NCI-H2029 (cell line): ENCODE measurements around the gene LHFPL6.
A peak's percentile ranks its signal among the peaks of the same experiment; 100 is the strongest.

ENCODE experiments used
- DNase-seq: peaks from one replicate; lab custom pipeline; 2025; lab: John Stamatoyannopoulos, UW

The LHFPL6 gene

DNA sequence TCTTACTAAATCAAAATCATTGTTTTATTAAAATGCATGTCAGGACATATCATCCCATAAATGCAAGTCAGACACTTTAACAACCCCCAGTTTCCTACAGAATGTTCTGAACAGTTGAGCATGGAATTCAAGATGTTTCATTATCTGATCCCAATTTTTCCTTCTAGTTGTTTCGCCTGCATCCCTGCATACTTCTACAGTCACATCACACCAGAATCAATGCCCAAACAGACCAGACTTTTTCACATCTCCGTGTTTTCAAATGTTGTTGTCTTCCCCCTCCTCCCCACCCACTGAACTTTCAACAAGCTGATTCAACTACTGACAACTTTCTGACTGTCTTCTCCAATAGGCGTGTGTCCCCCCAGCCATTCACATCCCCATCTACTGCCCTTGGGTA, 48.6 kb downstream of the LHFPL6 start:
- DNase-seq = no peak

DNA sequence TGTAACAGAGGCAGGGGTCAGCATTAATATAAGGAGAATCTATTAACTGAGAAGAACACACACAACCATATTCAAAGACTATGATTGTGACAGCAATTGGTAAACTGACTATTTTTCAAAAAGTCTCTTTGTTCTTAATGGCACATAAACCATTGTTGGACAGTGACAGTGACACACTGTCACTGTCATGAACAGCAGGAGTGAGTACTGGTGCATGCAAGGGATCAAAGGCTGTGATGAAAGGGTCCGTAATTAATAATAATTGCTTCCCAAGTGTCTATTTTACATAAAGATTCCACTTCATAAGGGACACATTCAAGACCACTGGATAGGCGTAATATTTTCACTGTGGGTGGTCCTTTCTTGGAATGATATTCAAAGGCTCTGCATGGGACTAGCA, 50.7 kb downstream of the LHFPL6 start:
- DNase-seq = no peak

DNA sequence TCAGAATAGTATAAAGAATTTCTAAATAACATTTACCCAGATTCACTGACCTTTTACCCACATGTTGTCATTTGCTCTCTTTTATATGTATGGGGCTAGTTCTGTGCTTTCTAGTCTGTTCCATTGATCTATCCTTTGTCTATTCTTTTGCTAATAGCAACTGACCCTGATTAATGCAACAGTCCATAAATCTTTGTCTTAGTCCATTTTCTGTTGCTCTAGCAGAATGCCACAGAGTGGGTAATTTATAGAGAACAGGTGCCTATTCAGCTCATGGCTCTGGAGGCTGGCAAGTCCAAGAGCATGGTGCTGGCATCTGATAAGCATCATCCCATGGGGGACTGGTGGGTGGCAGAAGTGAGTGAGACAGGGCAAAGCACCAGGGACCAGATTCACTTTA, 52.1 kb downstream of the LHFPL6 start:
- no peak for DNase-seq

DNA sequence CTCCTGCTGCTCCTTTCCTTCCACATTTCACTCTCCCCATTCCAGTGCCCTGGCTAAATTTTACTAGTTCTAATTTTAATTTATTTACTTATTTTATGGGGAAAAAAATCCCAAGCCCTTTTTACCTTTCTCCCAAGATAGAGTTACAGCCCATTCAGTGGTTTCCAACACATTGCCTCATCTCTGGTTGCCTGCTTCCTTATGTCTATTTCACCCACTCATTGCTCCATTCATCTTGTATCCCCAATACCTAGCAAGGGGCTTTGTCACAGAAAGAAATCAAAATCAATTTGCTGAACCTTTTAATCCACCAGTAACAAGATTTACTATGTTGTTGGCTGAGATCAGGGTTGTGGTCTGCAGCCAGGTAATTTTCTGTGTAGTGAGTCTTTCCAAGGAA, 55.9 kb downstream of the LHFPL6 start:
- DNase-seq = no peak

DNA sequence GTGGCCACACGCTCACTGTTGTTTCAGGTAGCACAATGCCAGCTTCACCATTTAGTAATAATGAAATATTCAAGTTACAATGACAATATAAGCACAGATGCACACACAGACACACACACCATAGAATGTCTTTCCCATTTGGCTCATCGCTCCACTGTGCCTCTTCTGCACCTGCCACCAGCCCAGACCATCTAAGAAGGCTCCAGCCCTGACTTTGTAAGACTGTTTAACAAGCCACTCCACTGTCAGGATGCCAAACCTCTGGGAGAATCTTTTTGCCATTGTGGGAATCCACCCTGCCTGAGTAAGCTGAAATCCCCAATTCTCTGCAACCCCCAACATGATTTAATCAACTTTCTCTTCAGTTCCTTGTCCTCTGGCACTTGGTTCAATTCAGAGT, 60.6 kb downstream of the LHFPL6 start:
- no peak for DNase-seq

DNA sequence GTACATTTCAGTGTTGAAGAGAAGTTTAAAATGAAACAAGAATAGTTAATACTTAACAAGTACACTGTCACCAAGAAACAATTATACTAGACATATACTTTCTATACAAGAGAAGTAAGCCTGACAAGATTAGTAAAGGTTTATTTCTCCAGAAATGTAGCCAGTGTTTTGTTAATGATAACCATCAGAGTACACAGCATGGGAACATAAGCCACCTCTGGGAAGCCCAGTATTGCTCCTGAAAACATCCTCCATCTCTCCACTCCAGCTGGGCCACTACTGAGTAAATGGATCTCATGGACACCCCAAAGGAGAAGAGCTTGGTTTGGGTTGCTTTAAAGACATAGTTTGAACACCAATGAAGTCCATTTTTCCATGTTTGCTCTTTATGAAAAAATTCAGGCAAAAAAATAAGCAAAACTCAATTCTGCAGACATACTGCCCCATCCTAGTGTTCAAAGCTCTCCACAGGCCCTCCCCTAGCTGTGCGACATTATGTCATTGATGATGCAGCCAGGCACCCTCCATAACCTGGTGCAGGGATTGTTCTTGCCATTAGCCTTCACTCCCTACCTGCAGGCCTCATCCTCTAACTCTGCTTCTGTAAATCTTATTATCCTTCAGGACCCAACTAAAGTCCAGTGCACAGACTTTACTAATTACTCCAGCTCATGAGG, 61.9 kb downstream of the LHFPL6 start:
- no peak for DNase-seq

DNA sequence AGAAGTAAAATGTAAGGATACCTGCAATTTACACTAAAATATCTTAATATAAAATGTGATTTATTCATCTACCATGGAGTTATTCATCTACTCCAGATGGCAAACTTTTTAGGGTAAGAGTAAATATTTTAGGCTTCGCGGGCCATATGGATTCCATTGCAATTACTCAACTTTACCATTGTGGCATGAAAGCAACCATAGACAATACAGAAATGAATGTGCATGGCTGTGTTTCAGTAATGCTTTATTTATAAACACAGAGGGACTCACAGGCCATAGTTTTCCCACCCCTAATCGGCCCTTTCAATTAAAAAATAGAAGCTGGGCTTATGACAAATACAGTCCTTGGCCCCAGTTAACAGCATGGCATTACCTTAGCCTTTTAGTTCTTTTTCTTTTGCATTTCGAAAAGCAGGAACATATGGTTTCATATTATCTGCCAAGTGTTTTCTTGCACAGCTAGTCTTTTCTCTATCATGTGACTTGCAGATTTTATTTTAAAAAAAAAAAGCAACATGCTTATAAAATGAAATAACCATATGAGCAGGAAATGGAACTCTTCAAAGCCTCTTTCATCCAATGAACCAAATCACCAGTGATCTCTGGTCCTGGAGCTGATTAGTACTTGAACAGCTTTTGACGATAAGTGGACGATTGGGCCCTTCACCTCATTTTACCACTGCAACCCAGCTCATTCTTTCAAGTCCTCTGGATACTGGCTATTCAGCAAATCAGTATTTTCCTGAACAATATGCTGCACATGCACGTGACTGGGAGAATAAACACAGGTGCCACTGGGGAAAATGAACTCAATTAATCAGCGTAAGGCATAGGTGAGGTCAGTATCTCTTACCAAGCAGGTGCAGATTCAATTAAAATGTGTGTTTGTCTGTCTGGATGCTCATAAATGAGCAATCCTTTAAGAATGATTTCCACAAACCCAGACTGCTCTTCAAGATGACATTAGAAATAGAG, 63.9 kb downstream of the LHFPL6 start:
- peak; percentile 88 for DNase-seq

DNA sequence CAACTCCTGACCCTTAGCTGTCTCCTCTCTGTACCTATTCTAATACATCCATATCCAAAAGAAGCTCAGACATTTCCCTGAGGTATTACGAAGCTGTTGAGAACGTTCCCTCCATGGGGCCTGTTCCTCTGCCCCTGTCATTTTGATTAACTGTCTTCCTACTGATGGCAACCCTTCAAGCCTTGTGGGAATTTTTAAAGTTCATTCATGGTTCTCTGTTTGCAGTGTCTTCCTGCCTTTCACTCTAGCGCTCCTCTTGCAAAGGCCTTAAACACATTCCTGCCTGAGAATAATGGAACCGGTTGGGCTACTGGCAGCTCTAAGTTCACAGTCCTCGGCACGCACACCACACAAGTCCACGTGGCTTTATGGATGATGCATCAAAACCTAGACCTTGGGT, 66.1 kb downstream of the LHFPL6 start:
- no peak for DNase-seq

DNA sequence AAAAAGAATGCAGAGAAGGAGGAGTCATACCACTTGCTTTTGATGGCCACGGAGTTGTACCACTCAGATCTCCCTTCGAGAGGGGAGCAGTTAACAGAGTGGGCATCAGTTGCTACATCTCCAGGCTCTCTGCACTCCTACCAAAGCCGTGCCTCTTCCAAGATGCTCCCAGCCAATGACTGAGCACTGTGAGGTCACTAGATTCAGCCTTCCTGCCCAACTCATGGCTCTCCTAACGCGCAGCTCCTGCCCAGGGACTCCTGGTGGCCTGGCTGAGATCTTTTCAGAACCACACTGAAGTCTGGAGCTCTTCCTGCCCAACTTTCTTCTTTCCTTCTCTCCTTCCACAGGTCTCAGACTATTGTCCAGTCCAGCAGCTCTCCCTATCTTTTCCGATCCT, 66.7 kb downstream of the LHFPL6 start:
- DNase-seq = no peak

DNA sequence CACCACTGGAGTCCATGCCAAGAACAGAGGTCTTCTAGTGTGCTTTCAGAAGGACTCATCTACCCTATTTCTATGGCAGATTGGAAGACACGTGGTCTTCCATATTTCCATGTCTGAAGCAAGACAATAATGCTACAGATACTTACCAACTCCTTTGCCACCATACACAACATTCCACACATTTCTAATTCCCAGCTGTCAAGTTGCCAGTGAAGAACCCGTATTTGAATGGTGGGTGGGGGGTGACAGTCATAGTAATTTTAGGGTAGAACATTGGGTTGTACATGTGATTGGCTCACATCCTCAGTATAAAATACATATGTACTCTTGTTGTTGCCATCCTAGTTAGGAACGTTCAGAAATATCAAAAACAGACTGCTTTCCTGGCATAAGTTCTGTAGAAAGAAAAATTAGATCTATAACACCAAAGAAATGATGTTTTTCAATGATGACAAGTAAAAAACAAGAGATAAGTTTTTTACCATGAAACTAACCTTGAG, 69.3 kb downstream of the LHFPL6 start:
- DNase-seq = no peak

DNA sequence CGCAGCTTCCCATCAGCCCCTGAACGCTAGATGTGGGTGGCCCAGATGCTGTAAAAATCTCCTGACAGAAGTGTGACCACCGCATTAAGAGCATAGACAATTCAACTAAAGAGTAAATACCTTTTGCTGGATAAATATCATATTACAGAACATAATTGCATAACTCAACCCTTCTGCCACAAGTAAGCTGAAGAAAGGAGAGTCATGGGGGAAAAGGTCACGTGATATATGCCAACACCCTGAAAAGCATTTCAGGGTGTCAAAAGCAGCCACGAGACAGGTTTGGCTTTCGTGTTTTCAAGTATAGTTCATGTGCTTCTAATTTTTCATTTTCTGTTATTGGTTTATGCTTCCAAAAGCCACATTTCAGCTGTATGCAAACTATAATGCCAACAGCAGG, 71.3 kb downstream of the LHFPL6 start:
- no peak for DNase-seq

DNA sequence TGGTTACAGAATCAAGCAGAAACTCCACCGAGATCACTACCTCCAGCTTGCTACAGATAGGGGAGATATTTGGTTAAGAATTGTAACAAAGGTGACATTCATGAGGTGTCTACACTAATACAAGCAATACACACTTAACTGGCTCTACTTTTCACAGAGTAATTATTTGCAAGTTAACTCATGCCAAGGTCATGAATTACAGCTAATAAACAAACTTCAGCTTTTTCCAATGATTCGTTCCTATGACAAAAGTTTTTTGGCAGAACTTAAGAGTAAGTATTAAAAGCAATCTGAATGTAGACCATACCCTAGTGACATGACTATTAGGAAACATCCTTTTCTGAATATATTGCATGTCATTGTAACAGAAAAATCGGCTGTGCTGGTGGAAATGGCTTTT, 72.1 kb downstream of the LHFPL6 start:
- no peak for DNase-seq

DNA sequence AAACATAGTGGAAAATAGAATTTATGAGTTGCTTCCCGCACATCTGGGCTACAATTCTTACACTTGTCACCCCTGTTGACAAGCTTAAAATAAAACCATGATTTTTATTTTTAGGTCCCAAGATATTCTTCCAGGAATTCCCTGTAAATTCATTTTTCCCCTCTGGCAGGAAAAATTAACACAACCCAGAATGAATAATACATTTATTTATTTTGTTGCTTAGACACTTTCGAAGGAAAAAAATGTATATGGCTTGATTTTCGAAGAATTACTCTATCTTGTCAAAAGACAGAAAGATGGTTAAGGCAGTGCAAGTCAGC, 74.4 kb downstream of the LHFPL6 start:
- DNase-seq = no peak

DNA sequence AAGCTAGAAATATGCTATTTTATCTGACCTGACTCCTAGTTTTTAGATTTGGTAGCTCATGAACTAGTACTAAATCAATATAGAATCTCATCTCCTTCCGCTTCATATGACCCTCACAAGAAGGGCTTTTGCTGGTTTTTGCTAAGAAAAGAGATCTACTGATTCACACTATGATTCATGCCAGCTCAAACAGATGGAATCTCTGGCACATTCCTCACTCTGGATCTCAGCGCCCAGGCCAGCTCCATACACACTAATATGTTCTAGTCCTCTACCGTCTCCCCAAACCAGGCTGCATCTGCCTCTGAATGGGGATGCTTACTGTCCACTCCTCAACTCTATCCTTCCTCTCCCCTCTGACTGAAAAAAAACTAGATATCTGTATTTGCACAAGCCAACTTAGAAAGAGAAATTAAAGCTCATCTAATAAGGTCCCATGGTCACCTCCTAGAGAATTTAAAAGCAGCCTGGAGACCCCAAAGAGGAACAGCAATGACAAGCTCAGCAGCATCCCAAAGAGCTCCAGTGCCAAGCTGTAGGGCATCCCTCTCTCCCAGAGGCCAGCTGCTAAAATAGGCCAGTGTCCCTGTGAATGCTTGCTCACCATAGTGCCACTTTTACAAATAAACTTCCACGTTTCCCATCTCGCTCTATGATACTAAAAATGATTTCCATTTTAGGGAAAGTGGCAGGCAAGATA, 74.9 kb downstream of the LHFPL6 start:
- DNase-seq = no peak

DNA sequence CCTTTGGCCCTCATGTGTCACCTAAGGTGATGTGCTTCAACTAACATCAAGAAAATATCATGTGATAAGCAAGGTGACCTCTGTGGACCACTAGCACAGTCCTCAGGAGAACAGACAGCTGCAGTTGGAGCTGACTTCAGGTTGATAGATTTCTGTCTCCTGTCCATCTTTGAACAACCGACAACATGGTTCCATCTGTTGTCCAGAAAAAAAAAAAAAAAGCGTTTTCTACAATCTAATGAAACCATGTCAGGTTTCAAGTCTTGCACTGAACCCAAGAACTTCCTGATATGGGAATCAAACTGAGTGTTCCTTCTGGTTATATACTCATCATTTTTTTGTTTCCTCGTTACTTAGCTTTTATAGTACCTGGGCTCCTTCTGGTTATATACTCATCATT, 75.7 kb downstream of the LHFPL6 start:
- DNase-seq = no peak

DNA sequence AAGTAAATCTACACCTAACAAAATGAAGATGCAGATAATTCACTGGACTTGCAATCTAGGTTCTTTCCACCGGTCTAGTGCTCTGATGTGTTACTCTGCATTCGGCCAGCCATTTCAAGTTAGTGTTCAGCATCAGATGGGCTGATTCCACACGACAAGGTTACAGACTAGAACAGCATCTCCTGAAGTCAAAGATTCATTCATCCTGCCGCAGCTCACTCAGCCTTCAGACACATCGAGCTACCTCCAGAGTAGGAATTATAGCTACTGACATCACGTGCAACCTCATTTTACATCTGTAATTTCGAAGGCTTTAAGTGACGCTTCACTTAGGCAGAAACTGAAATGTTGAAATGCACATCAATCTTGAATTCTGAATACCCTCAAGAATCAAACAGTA, 76.5 kb downstream of the LHFPL6 start:
- no peak for DNase-seq

DNA sequence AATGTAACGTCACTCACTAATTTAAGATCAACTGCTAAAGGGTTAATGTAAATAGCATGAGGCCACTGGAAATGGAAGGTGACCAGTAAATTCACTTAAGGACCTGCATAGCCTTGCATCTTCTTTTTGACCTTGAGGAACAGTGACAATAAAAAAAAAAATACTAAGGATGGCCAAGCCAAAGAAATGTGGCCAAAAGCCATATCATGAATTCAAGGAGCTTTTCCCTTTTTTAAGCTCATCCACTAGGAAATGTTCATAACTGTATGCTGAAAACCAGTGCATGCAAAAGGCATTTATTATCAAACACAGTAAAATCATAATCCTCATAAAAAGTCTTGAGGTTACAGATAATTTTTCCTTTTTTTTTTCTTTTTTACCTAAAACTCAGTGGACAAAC, 77.5 kb downstream of the LHFPL6 start:
- DNase-seq = no peak

DNA sequence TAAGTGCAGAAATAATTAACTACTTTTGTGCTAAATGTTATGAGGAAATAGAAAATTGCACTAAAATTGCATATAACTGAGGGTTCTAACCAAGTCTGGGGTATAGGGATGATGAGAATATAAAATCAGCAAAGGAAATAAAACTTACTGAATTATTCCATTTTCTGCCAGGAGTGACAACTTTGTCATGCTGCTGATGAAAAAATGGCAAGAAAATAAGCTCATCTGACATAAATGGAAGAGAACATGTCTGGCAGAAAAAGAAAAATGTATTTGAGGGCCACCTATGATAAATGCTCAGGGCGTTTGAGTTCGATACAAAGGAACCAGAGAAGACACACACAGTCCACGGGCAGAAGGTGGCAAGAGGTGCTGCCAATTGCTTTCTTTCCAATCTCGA, 78.2 kb downstream of the LHFPL6 start:
- DNase-seq = no peak

DNA sequence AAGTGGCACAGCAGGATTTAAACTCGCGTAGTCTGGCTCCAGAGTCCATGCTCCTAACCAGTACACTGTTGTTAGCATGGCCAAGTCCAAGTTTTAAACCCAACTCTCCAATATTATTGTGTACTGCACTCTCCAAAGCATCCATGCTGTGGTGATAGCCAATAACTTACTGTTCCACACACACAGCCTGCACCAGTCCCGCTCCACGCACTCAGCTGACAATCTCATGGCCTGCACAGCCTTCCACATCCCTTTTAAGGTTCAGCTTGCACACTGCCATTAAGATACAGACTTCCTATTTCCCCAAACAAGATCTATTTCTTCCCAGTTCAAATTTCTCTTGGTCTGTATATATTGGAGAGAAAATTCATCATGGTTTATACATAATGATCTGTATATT, 80.7 kb downstream of the LHFPL6 start:
- DNase-seq = no peak

DNA sequence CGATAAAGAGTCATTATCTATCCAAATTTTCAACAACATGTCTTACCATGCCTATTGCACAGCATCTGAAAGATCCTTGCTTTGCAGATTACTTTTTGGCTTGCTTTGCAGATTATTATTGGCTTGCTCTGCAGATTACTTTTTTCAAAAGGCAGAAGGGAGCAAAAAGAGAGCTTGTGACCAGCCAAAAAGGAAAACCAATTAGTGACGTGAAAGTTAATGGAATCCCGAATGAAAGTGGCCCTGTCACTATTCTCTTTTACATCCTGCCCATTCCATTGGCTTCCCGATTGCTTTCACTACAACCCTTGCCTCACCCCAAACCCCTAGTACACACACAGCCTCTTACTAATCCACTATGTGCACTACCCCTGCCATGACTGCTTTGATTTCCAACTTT, 81.3 kb downstream of the LHFPL6 start:
- DNase-seq = no peak

DNA sequence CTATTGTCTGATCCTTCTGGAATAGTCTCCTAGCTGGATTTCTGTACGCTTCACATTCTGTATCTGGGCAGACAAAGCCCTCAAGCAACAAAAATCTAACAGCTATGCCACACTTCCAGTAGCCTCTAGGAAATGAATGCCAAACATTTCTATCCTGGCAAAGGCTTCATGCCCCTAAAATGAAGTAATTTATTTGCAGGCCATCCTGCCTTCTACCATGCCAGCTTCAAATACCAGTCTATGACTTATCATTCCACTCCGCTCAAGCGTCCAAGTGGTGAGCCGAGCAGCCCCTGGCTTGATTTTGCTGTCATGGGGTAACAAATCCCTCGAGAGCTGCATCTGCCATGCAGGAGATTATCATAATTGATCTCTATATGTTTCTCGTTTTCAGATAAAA, 86.9 kb downstream of the LHFPL6 start:
- DNase-seq = no peak

DNA sequence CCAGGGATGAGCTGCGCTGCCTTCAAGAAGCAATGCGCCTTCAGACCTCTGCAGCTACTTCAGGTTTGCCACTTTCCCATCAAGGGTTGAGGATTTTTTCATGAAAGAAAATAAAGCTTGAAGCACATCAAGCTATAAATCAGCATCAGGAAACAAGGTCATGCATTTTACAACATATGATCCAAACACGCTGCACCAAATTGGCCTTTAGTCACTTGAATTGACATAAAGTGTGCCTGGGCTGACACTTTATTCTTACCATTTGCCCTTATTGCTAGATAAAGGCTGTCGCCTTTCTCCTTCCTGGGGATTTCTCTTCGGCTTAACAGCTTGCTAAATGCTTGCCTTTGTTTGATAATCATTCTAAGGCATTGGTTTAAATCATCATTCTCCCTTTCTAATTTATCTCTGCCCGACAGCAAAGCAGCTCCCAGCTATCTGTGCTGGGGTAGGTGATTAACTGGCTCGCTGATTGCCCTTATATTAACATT, 87.7 kb downstream of the LHFPL6 start:
- no peak for DNase-seq

DNA sequence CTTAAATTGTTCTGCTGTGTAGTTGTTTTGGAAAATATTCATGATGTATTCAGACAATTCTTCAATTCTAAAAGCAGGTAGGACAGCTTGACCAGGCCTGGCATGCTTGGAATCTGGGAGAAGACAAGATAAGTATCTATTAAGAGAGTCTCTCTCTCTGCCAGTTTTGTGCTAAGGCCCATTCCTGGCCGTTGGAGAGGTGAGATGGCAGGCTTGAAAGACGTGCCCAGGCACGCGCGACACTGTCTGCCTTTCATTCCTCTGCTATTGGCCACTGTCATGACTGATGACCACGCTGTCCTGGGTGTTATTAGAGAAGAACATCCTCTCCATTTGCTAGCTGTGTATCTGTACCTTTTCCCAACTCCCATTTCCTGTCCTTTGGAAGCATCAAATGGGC, 90.3 kb downstream of the LHFPL6 start:
- DNase-seq = no peak
